KG1 (cell line): ENCODE data around the gene HCAR1.
"Not testable (repeated sequence)": the region's sequence is repeated elsewhere in the genome, so short reads cannot be mapped to it uniquely, and the experiment has no call there.

Source experiments
- DNase-seq: peaks from one replicate; lab custom pipeline; 2025; lab: John Stamatoyannopoulos, UW

HCAR1 gene

DNA sequence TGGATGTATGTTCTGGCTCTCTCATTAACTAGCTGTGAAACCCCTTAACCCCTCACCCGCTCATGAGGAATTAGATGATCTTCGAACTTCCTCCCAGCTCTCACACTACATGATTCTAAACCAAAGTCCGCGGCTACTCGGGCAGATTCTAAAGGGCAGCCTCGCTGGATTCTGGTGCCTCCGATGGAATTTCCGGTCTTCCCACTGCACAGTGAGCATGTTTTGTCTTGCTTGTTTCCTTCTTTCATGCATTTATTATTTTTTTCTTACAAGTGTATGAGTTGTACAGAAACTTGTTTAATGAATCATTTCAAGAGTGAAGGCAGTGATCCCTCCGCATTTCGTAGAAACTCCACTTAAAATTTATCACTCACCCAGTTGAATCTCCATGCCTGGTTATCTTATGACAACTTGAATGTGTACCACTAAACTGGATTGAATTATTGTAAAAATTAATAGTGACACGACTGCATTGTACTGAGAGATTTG lies 9.5 kb downstream of the HCAR1 start:
- no peak for DNase-seq

DNA sequence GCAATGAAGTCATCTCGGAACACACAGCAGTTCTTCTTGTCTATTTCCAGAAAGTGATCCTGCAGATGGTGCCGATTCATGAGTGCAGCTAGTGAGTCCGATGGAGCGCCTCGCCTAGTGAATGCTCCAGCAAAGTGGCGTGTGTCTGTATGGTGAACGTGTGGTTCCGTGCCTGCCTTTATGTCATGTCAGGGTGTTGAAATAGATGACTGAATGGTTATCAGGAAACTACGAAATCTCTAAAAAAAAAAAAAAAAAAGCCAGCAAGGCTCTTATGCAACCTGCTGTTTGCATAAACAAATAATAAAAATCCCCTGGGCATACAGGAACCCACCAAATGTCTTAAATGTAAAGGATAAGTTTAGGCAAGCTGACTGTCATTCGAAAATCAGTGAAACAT lies 14.0 kb downstream of the HCAR1 start, which contains the start of gene HCAR3:
TSS of gene HCAR3 (minus strand) at position 154 of the 400 bp plus-strand sequence. CDS start at position 80, 74 bp downstream.
- DNase-seq = not testable (repeated sequence)

DNA sequence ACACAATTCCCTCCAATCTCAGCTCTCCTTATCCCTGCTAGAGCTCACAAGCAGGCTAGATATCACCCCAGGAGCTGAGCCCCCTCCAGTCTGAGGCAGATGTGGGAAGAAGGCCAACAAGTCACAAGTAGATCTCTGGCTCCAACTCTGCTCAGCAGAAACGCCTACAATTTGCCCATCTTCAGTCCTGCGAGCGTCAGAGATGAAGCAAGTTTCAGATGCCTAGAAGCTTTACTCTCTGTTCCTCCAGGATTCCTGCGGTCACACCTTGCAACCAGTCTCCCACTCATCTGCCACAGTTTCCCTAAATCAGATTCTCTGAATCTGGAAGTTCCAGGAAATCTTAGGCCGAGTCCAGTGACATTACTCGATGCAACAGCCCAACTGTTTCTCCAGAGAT lies 15.4 kb downstream of the HCAR1 start:
- not testable (repeated sequence) for DNase-seq

DNA sequence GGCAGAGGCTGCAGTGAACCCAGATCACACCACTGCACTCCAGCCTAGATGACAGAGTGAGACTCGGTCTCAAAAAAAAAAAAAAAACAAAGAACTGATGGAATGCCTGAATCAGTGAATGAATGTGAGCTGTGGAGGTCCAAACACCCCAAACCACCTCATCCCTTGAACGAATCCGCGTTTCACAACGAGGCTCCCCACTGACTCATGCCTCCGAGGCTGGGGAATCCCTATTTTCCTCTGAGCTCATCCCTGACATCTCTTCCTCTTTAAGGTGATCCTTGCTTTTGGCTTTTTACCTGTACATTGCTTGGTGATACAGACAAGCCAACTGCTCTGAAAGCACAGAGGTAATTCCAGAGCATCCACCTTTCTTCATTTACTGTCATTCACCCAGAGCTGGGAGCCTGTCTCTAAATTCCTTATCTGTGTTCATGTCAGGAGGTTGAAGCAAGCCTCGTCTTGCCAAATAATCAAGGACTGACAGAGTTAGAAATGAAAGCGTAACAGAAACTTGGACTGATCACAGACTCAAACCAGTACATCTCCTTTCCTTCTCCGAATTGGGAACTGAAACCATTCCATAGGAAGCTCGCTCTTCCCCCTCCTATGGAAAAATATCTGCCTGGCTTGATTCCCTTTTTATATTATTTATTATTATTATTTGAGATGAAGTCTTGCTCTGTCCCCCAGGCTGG lies 17.0 kb downstream of the HCAR1 start:
- not testable (repeated sequence) for DNase-seq

DNA sequence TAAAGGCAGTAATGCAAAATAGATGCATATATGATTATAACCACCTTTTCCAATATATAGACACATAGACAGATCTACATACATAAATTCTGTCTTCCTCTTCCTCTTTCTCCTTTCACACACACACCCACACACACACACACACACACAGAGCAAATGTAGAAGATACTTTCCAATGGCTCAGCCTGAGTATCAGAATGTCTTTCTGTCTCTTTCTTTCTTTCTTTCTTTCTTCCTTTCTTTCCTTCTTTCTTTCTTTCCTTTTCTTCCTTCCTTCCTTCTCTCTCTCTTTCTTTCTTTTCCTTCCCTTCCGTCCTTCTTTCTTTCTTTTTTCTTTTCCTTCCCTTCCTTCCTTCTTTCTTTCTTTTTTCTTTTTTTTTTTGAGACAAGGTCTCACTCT lies 19.4 kb downstream of the HCAR1 start:
- DNase-seq = not testable (repeated sequence)

DNA sequence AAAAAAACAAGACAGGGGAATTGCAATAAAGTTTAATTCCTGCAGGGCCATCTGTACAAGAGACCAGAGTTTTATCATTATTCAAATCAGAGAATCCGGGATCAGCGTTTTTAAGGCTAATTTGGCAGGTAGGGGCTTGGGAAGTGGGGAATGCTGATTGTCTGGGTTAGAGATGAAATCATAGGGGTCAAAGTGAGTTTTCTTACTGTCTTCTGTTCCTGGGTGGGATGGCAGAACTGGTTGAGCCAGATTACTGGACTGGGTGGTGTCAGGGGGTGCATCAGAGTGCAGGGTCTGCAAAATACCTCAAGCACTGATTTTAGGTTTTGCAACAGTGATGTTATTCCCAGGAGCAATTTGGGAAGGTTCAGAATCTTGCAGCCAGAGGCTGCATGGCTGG lies 20.3 kb downstream of the HCAR1 start:
- not testable (repeated sequence) for DNase-seq

DNA sequence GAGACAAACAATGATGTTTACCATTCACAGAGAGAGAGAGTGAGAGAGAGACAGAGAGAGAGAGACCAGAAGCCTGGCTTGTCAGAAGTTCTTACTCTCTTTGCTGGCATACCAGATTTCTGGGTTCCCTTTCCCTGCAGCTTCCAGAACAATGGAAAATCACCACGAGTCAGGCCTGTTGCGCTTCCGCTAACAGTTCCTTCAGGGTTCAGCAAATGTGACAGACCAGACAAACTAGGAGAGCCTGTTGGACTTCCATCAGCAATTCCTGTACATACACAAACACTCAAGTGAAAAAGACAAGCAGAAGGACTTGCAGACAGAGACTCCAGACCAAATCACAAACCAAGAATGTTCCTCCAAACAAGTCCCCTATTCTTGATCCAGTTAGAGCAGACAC lies 21.4 kb downstream of the HCAR1 start:
- not testable (repeated sequence) for DNase-seq

DNA sequence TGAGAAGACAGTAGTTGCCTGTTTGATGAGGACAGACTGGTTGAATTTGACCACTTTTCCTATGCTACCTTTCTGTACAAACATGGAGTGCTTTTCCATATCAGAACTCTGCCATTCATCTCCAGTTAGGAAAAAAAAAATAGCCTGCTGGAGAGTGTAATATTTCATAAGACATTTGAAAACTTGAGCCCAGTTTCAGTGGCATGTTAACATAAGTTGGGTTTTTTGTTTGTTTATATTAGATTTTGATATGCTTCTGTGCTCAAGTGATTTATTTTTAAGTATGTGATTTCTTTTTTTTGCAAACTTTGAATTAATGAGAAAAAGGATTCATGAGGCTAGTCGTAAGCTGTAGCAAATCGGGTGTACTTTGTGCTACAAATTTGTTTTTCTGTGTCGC lies 26.8 kb downstream of the HCAR1 start:
- DNase-seq = not testable (repeated sequence)

DNA sequence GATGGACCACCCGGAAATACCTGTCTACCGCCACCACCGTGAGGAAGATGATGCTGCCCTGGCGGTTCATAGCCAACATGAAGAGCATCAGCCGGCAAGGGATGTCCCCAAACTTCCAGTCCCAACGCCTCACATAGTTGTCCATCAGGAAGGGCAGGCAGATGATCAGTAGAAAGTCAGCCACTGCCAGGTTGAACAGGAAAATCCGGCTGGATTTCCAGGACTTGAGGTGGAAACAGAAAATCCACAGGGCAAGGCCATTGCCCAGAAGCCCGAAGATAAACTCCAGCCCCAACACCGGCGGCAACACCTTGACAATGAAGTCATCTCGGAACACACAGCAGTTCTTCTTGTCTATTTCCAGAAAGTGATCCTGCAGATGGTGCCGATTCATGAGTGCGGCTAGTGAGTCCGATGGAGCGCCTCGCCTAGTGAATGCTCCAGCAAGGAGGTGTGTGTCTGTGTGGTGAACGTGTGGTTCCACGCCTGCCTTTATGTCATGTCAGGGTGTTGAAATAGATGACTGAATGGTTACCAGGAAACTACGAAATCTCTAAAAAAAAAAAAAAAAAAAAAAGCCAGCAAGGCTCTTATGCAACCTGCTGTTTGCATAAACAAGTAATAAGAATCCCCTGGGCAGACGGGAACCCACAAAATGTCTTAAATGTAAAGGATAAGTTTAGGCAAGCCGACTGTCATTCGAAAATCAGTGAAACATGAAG lies 27.6 kb downstream of the HCAR1 start, which contains the start of gene HCAR2:
TSS of gene HCAR2 (minus strand) at position 468 of the 722 bp plus-strand sequence. CDS start at position 394, 74 bp downstream.
- DNase-seq = not testable (repeated sequence)

DNA sequence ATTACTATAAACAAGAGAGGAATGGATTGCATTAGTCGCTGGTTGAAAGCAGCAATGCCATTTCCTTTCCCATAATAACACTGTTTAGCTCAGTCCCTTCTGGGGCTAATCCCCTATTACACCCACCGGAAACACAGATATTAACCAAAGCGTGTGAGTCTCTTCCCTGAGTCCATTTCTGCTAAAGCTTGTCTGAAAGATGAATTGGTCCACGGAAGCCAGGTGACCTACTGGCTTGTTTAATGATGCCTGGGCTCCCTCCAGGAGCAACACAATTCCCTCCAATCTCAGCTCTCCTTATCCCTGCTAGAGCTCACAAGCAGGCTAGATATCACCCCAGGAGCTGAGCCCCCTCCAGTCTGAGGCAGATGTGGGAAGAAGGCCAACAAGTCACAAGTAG lies 29.2 kb downstream of the HCAR1 start:
- DNase-seq = not testable (repeated sequence)

DNA sequence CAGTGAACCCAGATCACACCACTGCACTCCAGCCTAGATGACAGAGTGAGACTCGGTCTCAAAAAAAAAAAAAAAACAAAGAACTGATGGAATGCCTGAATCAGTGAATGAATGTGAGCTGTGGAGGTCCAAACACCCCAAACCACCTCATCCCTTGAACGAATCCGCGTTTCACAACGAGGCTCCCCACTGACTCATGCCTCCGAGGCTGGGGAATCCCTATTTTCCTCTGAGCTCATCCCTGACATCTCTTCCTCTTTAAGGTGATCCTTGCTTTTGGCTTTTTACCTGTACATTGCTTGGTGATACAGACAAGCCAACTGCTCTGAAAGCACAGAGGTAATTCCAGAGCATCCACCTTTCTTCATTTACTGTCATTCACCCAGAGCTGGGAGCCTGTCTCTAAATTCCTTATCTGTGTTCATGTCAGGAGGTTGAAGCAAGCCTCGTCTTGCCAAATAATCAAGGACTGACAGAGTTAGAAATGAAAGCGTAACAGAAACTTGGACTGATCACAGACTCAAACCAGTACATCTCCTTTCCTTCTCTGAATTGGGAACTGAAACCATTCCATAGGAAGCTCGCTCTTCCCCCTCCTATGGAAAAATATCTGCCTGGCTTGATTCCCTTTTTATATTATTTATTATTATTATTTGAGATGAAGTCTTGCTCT lies 30.5 kb downstream of the HCAR1 start:
- DNase-seq = not testable (repeated sequence)

DNA sequence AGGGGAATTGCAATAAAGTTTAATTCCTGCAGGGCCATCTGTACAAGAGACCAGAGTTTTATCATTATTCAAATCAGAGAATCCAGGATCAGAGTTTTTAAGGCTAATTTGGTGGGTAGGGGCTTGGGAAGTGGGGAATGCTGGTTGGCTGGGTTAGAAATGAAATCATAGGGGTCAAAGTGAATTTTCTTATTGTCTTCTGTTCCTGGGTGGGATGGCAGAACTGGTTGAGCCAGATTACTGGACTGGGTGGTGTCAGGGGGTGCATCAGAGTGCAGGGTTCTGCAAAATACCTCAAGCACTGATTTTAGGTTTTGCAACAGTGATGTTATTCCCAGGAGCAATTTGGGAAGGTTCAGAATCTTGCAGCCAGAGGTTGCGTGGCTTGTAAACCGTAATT lies 33.7 kb downstream of the HCAR1 start:
- not testable (repeated sequence) for DNase-seq

DNA sequence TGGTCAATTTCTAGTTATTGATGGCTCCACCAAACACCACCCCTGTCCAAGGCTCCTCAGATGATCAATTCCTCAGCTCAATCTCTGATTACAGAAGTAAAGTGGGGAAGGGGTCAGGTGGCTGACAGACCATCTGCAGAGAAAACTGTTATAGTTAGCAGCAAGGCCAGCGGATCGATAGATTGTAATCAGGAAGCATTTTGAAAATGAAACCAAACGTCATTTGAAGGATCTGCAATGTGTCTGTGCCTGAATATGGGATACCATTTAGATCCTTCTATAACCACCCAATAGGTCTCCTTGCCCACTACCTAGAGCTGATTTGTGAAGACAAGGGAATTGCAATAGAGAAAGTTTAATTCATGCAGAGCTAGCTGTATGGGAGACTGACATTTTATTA lies 39.1 kb downstream of the HCAR1 start:
- no peak for DNase-seq

DNA sequence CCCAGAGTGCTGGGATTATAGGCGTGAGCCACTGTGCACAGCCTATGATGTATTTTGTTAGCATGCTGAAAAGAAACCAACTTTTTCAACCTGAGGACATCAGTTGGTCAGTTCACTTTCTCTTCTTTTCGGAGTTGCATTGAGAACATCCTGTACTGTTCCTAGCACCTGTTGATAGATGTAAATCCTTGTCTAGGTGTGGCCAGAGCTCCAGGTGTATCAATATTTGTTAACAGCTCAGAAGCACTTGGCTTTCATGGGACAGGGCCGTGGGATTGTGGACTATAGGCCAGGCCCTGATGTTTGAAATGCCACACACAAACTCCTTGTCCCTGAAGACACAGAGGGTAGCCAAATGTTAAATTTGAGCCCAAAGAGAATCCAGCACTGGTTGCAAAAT lies 42.4 kb downstream of the HCAR1 start:
- DNase-seq = no peak

DNA sequence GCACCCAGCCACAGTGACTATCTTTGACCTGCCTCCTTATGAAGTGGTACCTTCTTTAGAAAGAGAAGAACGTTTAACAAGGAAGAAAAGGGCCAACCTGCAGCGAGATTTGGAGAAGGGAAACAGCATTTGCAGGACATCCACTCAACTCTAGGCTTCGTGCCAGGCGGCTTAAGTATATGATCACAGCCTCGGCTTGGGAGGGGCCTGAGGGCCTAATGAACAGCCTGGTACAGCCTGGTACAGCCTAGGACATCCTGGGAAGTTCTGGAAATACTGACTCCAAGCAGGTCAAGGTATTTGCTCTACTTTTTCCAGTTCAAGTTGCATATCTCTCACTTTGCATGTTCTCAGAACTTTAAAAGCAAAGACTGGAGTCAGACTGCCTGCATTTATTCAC lies 43.6 kb downstream of the HCAR1 start:
- DNase-seq = no peak

DNA sequence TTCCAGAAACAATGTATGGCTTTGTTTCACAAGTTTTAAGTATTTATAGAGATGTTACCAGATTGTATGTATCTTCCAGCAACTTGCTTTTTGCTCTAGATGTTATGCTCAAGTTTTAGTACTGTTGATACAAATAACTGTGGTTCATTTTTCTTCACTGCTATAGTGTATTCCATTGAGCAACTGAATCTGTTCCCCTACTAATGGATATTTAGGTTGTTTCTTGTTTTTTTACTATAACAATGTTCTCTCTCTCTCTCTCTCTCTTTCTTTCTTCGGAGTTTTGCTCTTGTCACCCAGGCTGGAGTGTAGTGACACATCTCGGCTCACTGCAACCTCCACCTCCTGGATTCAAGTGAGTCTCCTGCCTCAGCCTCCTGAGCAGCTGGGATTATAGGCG lies 44.1 kb downstream of the HCAR1 start:
- no peak for DNase-seq

DNA sequence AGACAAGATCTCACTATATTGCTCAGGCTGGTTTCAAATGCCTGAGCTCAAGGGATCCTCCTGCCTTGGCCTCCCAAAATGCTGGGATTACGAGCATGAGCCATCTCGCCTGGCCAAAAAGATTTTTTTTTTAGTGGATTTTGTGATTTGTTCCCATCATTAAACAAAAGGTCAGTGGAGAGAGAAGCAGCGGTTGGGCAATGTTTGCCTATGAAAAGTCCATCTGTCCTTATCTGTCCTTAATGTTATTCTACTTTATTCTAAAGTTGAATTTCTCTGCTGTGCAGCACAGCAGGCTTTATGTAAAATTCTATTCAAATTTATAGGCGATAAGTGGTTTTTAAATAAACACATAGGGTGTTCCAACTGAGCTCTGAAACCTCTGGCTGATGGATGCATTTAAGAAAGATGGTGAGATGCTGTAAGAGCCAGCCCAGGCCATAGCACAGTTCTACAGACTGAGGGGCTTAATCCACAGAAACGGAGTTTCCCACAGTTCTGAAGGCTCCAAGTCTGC lies 46.3 kb downstream of the HCAR1 start:
- DNase-seq = no peak

DNA sequence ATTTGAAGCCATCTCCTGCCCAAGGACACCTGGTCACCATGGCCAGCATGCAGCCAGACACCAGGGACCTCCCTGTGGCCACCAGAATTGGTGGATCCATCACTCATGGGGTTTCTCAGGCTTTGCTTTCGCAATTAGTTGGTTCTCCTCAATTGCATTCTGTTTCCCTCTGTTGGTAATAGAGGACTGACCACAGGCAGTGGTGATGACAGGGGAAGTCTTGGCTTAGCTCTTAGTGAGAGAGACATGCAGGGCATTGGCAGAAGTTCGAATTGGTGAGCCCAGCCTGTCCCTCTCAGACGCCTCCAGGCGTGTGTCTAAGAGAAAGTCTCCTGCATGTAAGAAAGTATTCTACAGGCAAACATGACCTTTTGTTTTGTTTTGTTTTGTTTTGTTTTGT lies 48.8 kb downstream of the HCAR1 start:
- DNase-seq = no peak

DNA sequence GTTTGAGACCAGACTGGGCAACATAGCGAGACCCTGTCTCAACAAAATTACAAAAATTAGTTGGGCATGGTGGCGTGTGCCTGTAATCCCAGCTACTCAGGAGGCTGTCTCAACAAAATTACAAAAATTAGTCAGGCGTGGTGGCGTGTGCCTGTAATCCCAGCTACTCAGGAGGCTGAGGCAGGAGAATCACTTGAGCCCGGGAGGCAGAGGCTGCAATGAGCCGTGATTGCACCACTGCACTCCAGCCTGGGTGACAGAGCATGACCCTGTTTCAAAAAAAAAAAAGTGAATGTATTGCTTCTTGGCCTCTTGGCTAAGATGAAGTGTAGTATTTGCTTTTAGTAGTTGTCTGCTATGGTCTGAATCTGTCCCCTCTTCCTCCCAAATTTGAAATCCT lies 49.7 kb downstream of the HCAR1 start:
- not testable (repeated sequence) for DNase-seq

DNA sequence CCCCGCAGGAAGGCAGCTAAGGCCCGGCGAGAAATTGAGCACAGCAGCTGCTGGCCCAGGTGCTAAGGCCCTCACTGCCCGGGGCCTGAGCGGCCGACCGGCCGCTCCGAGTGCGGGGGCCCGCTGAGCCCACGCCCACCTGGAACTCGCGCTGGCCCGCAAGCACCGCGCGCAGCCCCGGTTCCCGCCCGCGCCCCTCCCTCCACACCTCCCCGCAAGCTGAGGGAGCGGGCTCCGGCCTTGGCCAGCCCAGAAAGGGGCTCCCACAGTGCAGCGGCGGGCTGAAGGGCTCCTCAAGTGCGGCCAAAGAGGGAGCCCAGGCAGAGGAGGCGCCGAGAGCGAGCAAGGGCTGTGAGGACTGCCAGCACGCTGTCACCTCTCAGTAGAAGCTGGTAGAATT lies 53.9 kb downstream of the HCAR1 start:
- DNase-seq = not testable (repeated sequence)
